OCI-LY3 (cell line): ENCODE results near the gene ANKRD9.

Experiments used
- EZH2phosphoT487 ChIP-seq: fragments of 200-600 bp; shearing (Covaris generic); IDR thresholded peaks from 2 replicates; pipeline ENCODE4 v1.6.1; 2018; ENCODE audit warnings: antibody characterized with exemption, mixed run types, low read depth
- TF ChIP-seq, protein P1 (sequence below): fragments of 200-600, 300-600 bp; sonication (generic); IDR thresholded peaks from 2 replicates; pipeline ENCODE4 v1.5.1; 2014; ENCODE audit warnings: antibody characterized with exemption, low read length, low read depth

DNA sequence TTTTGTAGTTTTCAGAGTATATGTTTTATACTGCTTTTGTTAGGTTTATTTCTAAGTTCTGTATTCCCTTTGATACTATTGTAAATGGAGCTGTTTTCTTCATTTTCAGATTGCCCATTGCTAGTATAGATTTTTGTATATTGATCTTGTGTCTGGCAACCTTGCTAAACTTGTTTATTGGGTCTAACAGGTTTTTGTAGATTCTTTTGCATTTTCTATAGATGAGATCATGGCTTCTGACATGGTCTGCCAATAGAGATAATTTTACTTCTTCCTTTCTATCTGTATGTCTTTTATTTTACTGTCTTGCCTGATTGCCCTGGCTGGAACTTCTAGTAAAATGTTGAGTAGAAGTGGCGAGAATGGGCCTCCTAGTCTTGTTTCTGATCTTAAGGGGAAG is 40.3 kb downstream of the ANKRD9 start:
- TF ChIP-seq, protein P1, sequence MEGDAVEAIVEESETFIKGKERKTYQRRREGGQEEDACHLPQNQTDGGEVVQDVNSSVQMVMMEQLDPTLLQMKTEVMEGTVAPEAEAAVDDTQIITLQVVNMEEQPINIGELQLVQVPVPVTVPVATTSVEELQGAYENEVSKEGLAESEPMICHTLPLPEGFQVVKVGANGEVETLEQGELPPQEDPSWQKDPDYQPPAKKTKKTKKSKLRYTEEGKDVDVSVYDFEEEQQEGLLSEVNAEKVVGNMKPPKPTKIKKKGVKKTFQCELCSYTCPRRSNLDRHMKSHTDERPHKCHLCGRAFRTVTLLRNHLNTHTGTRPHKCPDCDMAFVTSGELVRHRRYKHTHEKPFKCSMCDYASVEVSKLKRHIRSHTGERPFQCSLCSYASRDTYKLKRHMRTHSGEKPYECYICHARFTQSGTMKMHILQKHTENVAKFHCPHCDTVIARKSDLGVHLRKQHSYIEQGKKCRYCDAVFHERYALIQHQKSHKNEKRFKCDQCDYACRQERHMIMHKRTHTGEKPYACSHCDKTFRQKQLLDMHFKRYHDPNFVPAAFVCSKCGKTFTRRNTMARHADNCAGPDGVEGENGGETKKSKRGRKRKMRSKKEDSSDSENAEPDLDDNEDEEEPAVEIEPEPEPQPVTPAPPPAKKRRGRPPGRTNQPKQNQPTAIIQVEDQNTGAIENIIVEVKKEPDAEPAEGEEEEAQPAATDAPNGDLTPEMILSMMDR: no peak
- no peak for TF ChIP-seq EZH2phosphoT487
